GM19238 (cell line): Measurements from ENCODE around the gene GABBR2.

Experiments used
- DNase-seq: peaks from one replicate; pipeline ENCODE4 v3.0.0; 2011; ENCODE audit warnings: low spot score; ENCODE audit not compliant: insufficient read length

Gene GABBR2

DNA sequence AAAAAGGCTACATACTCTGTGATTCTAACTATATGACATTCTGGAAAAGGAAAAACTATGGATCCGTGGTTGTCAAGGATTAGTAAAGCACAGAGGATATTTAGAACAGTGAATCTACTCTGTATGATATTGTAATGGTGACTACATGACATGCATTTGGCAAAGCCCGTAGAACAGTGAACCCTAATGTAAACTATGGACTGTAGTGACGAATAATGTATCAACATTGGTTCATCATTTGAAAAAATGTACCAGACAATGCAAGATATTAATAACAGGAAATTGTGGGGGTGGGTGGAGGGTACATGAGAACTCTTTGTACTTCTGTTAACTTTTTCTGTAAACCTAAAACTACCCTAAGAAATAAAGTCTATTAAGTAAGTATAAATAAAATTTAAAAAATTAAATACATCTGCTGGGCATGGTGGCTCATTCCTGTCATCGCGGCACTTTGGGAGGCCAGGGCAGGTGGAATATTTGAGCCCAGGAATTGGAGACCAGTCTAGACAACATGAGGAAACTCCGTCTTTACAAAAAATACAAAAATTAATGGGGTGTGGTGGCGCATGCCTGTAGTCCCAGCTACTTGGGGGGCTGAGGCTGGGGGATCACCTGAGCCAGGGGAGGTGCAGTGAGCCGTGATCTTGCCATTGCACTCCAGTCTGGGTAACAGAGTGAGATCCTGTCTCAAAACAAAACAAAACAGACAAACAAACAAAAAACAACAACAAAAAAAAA is 351.6 kb downstream of the GABBR2 start:
- no peak for DNase-seq

- DNase-seq, result no peak
Observed at GRCh38 chr9:98356326-98356725, 352.4 kb downstream of the GABBR2 start.

DNA sequence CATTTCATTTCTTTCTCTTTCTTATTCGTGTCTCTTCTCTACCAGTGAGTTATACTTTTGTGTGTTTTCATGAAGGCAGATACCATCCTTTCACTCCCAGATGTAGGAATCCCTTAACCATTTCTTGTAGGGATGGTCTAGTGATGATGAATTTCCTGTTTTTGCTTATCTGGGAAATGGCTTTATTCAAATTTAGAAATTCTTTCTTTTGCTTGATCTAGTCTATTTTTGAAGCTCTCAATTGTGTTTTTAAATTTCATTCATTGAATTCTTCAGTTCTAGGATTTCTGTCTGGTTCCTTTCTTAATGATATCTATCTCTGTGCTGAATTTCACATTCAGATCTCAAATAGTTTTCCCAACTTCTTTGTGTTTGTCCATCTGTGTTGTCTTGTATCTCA is 357.4 kb downstream of the GABBR2 start:
- DNase-seq, result no peak

DNA sequence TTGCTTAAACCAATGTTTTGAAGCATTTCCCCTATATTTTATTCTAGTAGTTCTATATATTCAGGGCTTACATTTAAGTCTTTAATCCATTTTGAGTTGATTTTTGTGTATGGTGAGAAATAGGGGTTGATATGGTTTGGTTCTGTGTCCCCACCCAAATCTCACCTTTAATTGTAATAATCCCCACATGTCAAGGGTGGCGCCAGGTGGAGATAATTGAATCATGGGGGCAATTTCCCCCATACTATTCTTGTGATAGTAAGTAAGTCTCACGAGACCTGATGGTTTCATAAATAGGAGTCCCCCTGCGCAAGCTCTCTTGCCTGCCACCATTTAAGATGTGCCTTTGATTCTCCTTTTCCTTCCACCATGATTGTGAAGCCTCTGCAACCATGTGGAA is 361.1 kb downstream of the GABBR2 start:
- no peak for DNase-seq

DNA sequence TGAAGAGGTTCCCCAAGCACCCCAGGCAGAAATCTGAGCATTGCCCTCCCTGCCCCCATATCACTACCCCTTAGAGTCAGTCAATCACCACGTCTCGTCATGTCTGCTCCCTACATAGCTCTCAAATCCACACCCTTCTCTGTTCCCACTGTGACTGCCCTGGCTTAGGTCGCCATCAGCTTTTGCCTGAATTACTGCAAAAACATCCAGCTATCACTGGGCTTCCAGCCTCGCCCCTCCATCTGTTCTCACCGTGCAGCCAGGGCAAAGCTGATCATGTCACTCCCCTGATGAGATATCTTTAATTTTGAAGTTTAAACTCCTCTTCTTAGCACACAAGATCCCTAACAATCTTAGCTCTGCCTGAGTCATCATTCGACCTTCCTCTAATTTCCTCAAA is 363.7 kb downstream of the GABBR2 start:
- no peak for DNase-seq

DNA sequence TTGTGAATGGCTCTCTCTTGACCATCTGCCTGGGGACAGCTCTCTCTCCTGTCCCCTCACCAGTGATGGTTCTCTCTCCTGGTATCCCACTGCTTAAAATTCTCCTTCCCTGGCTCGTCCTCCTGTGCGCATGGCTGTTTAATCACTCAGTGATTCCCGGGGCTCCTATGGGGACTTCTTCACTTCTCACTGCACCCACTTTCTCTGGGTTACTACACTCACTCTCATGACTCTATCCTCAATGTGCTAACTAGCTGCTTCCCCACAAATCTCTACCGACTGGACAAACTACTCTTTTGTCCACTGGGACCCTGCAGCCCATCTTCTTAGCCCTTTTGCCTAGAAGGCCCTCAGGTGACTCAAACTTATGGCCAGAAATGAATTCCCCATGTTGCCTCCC is 364.2 kb downstream of the GABBR2 start:
- no peak for DNase-seq

DNA sequence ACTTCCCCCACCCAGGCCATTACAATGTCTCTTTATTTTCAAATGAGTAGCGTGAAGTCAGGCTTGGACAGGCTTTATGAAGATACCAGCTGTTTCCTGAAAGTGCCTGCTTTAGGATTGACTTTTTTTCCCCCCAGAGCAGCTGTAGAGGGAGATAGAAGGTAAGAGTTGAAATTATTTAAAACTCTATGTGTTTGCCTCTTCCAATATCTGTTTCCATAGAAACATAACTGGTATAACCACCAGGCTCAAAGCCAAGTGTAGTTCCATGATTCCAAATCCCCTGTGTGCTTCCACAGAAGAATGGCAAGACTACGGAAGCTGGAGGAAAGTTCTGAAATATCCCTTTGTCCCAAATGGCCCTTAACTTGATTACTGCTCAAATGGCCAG is 365.9 kb downstream of the GABBR2 start:
- no peak for DNase-seq

- no peak for DNase-seq
Observed at GRCh38 chr9:98342098-98342819, 366.5 kb downstream of the GABBR2 start.

DNA sequence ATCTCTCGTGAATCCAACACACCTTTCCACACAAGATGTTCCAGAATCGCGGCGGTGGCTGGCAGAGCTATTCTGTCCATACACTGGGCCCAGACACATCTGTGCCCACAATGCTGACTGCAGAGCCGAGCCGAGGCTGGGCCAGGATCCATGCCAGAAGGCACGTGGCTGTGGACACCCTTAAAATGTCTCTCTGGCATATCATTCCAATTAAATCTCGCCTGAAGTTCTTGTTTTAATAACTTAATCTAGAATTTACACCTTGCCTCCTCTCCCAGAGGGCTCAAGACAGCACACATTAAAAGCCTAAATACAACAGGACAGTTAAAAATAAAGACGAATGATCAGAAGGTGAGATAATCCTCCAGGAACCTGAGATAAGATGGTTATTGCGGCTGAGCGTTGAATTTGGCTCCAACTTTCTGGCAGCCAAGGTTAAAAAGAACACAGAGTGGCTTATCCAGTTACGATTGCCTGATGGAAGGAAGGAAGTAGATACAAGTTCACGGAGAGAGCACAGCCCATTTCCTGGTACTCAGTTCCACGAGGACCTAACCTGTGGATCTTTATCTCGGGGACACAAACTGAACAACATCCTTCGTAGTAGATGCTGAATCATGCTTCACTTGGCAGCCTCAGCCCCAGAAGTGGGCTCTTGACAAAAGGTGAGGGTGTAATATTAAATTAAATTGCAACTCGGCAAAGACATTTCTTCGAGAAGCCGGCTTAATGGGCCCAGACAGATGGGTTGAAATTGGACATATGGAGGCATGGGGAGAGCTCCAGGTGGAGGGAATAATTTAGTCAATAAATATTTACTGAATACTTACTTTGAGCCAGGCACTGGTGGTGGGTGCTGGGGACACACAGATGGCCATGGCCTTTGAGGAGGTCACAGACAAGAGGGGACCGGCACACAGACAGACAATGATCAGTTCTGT is 367.3 kb downstream of the GABBR2 start:
- DNase-seq, result no peak

DNA sequence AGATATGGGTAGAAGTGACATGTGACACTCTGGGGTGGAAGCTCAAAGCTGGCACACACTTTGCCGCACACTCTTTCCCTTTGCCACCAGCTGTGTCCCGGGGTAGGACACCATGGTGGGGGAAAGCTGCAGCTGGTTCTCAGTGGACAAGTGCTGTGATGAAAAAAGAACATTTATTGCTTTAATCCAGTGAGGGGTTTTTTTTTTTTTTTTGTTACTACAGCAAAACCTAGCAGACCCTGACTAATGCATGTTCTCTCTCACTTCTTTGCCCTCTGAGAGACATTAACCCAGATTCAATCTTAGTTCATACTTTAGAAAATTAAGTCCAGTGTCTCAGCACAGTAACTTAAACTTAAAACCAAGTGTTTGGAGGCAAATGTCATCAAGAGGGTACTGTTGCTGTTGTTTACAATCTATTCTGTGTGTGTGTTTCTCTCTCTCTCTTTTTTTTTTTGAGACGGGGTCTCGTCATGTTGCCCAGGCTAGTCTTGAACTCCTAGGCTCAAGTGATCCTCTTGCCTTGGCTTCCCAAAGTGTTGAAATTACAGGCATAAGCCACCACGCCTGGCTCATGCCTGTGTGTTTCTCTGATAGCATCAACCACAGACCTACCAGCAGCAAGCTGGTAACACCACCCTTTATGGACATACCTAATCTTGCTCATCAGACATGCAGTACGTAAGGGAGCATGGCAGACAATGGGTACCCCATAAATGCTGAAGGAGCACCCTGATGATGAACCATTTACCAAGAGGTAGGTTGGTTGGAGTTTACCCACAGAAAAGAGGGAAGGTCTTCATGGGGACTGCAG is 368.5 kb downstream of the GABBR2 start:
- DNase-seq, result no peak

DNA sequence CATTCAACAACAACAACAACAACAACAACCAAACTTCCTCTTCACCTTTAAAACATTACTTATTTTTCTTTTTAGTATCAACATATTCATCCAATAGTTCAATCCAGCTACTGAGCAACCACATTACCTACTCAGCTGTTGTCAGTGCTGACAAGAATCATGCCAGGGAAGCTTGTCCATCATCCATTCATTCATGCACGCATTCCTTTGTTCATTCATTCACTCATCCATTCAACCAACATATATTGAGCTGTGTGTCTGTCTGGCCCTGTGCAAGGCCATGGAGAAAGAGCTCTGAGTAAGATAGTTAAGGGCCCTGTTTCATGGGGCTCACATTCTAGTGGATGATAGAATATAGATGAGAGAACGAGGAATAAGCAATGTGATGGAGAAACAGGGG is 373.1 kb downstream of the GABBR2 start:
- DNase-seq, result no peak

- no peak for DNase-seq
Observed at GRCh38 chr9:98334796-98335195, 373.9 kb downstream of the GABBR2 start.

DNA sequence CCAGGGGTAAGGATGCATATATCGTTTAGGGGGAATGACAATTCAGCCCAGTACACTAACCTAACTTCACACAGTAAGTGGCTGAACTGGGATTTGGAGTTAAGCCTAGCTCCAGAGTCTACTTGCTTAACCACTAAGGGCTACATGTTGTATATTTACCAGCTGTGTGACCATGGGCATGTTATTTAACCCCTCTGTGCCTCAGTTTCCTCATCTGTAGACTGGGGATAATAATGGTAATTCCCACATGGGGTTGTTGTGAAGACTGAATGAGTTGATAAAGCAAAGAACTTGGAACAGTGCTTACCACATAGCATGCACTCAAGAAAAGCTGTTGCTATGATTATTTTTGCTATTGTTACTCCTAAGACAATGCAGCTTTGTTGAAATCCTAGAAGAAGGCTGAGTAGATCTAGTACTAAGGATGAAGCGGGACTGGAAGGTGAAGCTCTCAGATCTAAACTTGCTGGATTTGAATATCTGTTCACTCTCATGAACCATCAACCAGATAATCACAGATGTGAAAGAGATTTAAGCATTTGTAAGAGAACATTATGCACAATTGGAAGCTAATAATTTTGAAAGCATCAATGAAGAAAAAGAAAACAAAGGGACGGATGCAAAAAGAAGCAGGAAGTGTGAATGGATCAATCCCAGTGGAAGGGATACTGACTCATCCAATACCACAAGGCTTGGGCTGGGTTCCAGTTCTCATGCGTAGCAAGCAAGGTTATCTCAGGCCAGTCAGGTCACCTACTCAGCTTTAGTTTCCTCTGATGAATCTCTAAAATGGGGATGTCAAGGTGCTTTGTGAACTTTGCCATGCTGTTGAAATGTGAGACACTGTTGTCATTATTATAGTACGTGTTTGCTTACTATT is 374.8 kb downstream of the GABBR2 start:
- no peak for DNase-seq

- no peak for DNase-seq
Observed at GRCh38 chr9:98332405-98332831, 376.3 kb downstream of the GABBR2 start.

- DNase-seq, result no peak
Observed at GRCh38 chr9:98331536-98332259, 377.0 kb downstream of the GABBR2 start.

DNA sequence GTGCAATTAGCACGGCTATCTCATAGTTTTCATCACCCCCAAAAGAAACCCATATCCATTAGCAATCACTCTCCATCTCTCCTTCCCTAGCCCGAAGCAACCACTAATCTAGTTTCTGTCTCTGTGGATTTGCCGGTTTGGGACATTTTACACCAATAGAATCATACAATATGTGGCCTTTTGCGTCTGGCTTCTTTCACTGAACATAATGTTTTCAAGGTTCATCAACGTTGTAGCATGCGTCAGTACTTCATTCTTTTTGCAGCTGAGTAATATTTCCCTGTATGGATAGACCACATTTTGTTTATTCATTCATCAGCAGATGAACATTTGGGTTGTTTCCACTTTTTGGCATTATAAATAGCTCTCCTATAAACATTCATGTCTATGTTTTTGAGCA is 377.9 kb downstream of the GABBR2 start:
- no peak for DNase-seq

DNA sequence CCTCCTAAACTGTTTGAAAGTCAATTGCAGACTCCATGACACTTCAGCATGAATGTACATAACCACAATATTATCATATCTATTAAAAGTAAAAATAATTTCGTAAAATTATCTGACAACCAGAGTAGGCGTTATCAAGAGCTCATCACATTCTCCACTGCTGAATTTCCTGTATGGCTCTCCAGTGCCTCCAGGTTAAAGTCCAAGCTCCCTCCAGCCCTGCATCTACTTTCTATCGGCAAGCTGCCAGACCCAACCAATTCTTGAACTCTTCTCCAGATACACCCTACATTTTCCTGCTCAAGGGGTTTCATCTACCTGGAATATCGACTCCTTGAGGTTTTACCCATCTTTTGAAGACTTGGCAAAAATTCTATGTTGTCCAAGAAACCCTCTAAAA is 378.8 kb downstream of the GABBR2 start:
- DNase-seq, result no peak

GRCh38 chr9:98329281-98329680 is 379.5 kb downstream of the GABBR2 start:
- no peak for DNase-seq

DNA sequence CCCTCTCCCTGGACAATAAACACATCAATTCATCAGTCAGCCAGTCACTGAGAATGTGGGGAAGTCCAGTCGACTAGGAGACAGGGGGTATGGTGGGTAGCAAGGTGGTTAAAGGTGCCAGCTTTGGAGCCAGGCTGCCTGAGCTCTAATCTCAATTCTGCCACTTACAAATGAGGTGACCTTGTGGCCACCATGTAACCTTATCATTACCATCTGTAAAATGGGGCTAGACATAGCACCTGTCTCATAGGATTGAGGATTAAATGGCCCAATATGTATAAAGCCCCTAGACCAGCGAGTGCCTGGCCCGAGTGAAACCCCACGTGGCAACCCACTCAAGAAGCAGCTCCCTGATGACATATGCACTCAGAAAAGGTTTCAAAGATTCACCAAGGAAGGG is 380.0 kb downstream of the GABBR2 start:
- no peak for DNase-seq
